Measurements from ENCODE around the gene CHAC2.
"Not testable (repeated sequence)": the region's sequence is repeated elsewhere in the genome, so short reads cannot be mapped to it uniquely, and the experiment has no call there.

The CHAC2 gene

GRCh38 chr2:53767405-53768241, at the start of gene CHAC2:
CHAC2 (plus strand) TSS chr2:53767804; CDS start chr2:53767887, 83 bp downstream.
- peak; percentile 35 for TF ChIP-seq CTCF (IDR thresholded peaks at IDR 0.05; ENCODE audit: low read depth, low read length)
- DNase-seq (ENCODE audit: extremely low read depth, low read depth) = no peak

- DNase-seq (ENCODE audit: extremely low read depth, low read depth) = not testable (repeated sequence)
Observed at GRCh38 chr2:53720944-53721343, 46.7 kb upstream of the CHAC2 start.

GRCh38 chr2:53724536-53724935, 43.1 kb upstream of the CHAC2 start:
- TF ChIP-seq CTCF (IDR thresholded peaks at IDR 0.05; ENCODE audit: low read depth, low read length) = no peak

GRCh38 chr2:53725662-53726061, 41.9 kb upstream of the CHAC2 start:
- no peak for DNase-seq (ENCODE audit: extremely low read depth, low read depth)
- no peak for TF ChIP-seq CTCF (IDR thresholded peaks at IDR 0.05; ENCODE audit: low read depth, low read length)

More at GRCh38 chr2:53724536-53724935, 43.1 kb upstream of the CHAC2 start:
- peak; percentile 36 for DNase-seq (ENCODE audit: extremely low read depth, low read depth)

- no peak for DNase-seq (ENCODE audit: extremely low read depth, low read depth)
- TF ChIP-seq CTCF (IDR thresholded peaks at IDR 0.05; ENCODE audit: low read depth, low read length) = no peak
Observed at GRCh38 chr2:53727921-53728320, 39.7 kb upstream of the CHAC2 start.

GRCh38 chr2:53729143-53729762, 38.4 kb upstream of the CHAC2 start:
- no peak for TF ChIP-seq CTCF (IDR thresholded peaks at IDR 0.05; ENCODE audit: low read depth, low read length)
- no peak for DNase-seq (ENCODE audit: extremely low read depth, low read depth)

- DNase-seq (ENCODE audit: extremely low read depth, low read depth) = no peak
- no peak for TF ChIP-seq CTCF (IDR thresholded peaks at IDR 0.05; ENCODE audit: low read depth, low read length)
Observed at GRCh38 chr2:53737091-53737490, 30.5 kb upstream of the CHAC2 start.
